MCF 10A (cell line): Measurements from ENCODE around the gene CD52. TPM values are rescaled to one million over a fixed set of nuclear protein-coding genes. Genes with fewer than 3 reads are reported as not detected.
A peak's percentile ranks its signal among the peaks of the same experiment; 100 is the strongest.

Source experiments
- BruUV-seq: library from RNA; stranded (reverse); fragments of 400-500 nt; replicated peaks from 2 replicates; lab custom pipeline; 2021; lab: Mats Ljungman, UMichigan
- CTCF ChIA-PET: fragments of 300-600 bp; sonication (Branson Sonifier 250); formaldehyde crosslinking; extraction: SDS; loops from one replicate; lab custom pipeline; 2021; ENCODE audit warnings: antibody characterized with exemption, inconsistent platforms; lab: Yijun Ruan, JAX
- POLR2A ChIA-PET: fragments of 300-600, 350-650 bp; sonication (Branson Sonifier 250); formaldehyde crosslinking; extraction: SDS; loops from one replicate; lab custom pipeline; 2020; ENCODE audit warnings: antibody characterized with exemption, inconsistent platforms; lab: Yijun Ruan, JAX
- DNase-seq: peaks from one replicate; pipeline ENCODE4 v3.0.0-alpha.2; 2018; ENCODE audit not compliant: unreplicated experiment
- H3K27ac Mint-ChIP-seq: one replicate; pipeline ENCODE4 v1.8.0; 2022; ENCODE audit warnings: mild to moderate bottlenecking, low read depth, mixed read lengths; ENCODE audit not compliant: unreplicated experiment
- H3K27me3 Mint-ChIP-seq: one replicate; pipeline ENCODE4 v1.8.0; 2022; ENCODE audit warnings: mixed read lengths; ENCODE audit not compliant: insufficient read depth, unreplicated experiment
- H3K36me3 Mint-ChIP-seq: one replicate; pipeline ENCODE4 v1.8.0; 2022; ENCODE audit warnings: mild to moderate bottlenecking, moderate library complexity, mixed read lengths; ENCODE audit not compliant: insufficient read depth, unreplicated experiment
- H3K4me1 Mint-ChIP-seq: one replicate; pipeline ENCODE4 v1.8.0; 2022; ENCODE audit warnings: mixed read lengths; ENCODE audit not compliant: insufficient read depth, unreplicated experiment
- H3K4me3 Mint-ChIP-seq: one replicate; pipeline ENCODE4 v1.8.0; 2022; ENCODE audit warnings: mild to moderate bottlenecking, moderate library complexity, mixed read lengths; ENCODE audit not compliant: unreplicated experiment
- H3K9me3 Mint-ChIP-seq: one replicate; pipeline ENCODE4 v1.8.0; 2022; ENCODE audit warnings: mixed read lengths; ENCODE audit not compliant: unreplicated experiment
- intact Hi-C: fragments of 100-400 bp; cut with micrococcal nuclease; formaldehyde crosslinking; loops from 2 replicates; pipeline ENCODE4 v1.14.1; 2022
- total RNA-seq: library from RNA; stranded (reverse); gene quantifications from 2 replicates; pipeline ENCODE4 v1.2.3, GENCODE V29; 2022
- TF ChIP-seq, protein P1 (sequence below): fragments of 200-600 bp; IDR thresholded peaks from one replicate; pipeline ENCODE4 v1.8.0; 2022; ENCODE audit warnings: antibody characterized with exemption, mild to moderate bottlenecking; ENCODE audit not compliant: unreplicated experiment

Gene CD52
- total RNA-seq, 1 experiment from 2014 or later = not detected

DNA sequence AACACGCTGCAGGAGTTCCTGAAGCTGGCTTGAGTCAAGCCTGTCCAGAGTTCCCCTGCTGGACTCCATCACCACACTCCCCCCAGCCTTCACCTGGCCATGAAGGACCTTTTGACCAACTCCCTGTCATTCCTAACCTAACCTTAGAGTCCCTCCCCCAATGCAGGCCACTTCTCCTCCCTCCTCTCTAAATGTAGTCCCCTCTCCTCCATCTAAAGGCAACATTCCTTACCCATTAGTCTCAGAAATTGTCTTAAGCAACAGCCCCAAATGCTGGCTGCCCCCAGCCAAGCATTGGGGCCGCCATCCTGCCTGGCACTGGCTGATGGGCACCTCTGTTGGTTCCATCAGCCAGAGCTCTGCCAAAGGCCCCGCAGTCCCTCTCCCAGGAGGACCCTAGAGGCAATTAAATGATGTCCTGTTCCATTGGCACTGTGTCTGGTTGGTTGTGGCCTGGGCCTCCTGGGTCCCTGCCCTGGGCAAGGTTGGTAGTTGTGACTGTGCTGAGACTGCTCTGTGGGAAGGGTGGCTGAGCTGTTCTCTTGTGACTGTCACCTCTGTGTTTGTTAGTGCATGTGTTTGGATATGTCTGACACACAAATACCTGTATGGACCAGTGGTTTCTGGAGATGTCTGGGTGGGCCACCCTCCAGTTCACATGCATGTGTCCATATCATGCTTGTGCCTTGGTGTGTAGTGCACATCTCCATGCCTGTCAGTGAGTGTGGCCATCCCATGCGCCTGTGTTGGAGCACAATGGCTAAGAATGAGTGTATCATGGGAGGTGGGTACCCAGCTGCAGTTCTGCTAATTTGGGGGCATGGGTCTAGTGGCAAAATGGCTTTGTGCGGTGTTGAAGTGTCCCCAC is 36.4 kb upstream of the CD52 start:
- POLR2A ChIA-PET = interaction anchor here (0.5 to 8.9 kb wide), 6 partner anchors 8 to 144 kb away, joined by 3 to 83 read pairs (median 9); partner anchors contain the start of genes CEP85, UBXN11 and ZNF593
- CTCF ChIA-PET = interaction anchor here (0.6 to 1.0 kb wide), 3 partner anchors 48 to 111 kb away, joined by 3 to 5 read pairs (median 4); no protein-coding TSS in a partner anchor
- TF ChIP-seq, protein P1, sequence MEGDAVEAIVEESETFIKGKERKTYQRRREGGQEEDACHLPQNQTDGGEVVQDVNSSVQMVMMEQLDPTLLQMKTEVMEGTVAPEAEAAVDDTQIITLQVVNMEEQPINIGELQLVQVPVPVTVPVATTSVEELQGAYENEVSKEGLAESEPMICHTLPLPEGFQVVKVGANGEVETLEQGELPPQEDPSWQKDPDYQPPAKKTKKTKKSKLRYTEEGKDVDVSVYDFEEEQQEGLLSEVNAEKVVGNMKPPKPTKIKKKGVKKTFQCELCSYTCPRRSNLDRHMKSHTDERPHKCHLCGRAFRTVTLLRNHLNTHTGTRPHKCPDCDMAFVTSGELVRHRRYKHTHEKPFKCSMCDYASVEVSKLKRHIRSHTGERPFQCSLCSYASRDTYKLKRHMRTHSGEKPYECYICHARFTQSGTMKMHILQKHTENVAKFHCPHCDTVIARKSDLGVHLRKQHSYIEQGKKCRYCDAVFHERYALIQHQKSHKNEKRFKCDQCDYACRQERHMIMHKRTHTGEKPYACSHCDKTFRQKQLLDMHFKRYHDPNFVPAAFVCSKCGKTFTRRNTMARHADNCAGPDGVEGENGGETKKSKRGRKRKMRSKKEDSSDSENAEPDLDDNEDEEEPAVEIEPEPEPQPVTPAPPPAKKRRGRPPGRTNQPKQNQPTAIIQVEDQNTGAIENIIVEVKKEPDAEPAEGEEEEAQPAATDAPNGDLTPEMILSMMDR = no peak
- Mint-ChIP-seq H3K4me1 (peaks cover 71% of the 10 kb centered on the region), H3K9me3 (no peaks in the 10 kb centered on the region), H3K4me3 (peak overlapping the region; percentile 89), H3K27me3 (no peaks in the 10 kb centered on the region), H3K36me3 (peaks cover 31% of the 10 kb centered on the region), H3K27ac (peak overlapping the region; percentile 89)
- no peak for DNase-seq
- TSS peak; percentile 94 for BruUV-seq
- intact Hi-C loops = no loop called here

DNA sequence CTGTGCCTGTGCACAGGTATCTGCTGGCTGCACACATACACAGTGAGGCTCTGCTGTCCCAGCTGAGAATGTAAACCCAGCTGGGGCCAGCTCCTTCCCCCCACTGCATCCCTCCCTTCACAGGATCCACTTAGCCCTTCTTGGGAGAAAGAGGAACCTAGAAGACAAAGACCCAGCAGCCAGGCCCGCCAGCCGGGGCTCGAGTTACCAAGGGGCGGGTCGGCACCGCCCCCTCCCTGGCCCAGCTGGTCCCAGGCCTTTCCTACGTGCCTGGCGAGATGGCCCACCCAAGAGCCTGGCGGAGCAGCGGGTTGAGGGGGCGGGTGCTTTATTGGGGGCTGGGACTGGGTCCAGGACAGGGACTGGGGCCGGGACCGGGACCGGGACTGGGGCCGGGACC is 35.8 kb upstream of the CD52 start:
- intact Hi-C loops = no loop called here
- H3K4me1 Mint-ChIP-seq = peaks cover 65% of the 10 kb centered on the region
- CTCF ChIA-PET = interaction anchor here (1.0 kb wide), 1 partner anchor 49 kb away, joined by 3 read pairs; no protein-coding TSS in a partner anchor
- POLR2A ChIA-PET = interaction anchor here (3.2 to 8.9 kb wide), 2 partner anchors 46 to 112 kb away, joined by 12 to 83 read pairs; partner anchors contain the start of genes CEP85 and ZNF593
- H3K9me3 Mint-ChIP-seq = no peaks in the 10 kb centered on the region
- H3K4me3 Mint-ChIP-seq = no peak overlapping the region
- H3K27me3 Mint-ChIP-seq = no peaks in the 10 kb centered on the region
- peaks cover 27% of the 10 kb centered on the region for H3K36me3 Mint-ChIP-seq
- TF ChIP-seq, protein P1 = no peak
- BruUV-seq = no TSS peak
- DNase-seq = no peak
- no peak overlapping the region for H3K27ac Mint-ChIP-seq

DNA sequence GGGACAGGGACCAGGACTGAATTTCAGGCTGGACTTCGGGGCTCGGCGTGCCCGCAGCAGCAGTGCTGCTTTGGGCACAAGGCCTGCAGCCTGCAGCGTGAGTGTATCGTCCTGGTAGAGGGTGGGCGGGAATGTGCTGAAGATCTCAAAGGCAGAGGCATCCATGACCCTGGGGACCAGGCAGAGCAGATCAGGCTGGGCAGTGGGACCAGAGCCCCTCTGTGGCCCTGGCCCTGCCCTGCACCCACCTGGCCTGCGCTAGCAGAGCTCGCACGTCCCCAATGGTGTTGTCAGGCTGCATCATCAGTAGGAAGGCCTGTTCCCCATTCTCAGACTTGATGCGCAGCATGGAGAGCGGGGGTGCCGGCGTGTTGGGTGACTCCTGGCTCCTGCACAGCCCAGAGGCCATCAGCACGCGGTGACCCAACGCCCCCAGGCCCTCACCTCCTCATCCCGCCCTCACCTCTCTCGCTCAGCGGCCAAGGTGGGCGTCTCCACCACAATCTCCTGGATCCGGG is 35.3 kb upstream of the CD52 start:
- POLR2A ChIA-PET = interaction anchor here (1.6 kb wide), 1 partner anchor 95 kb away, joined by 3 read pairs; no protein-coding TSS in a partner anchor
- no peak for DNase-seq
- peaks cover 24% of the 10 kb centered on the region for H3K36me3 Mint-ChIP-seq
- intact Hi-C loops = no loop called here
- H3K27ac Mint-ChIP-seq = no peak overlapping the region
- BruUV-seq = no TSS peak
- no peak overlapping the region for H3K4me3 Mint-ChIP-seq
- TF ChIP-seq, protein P1 = no peak
- H3K9me3 Mint-ChIP-seq = no peaks in the 10 kb centered on the region
- H3K4me1 Mint-ChIP-seq = peaks cover 62% of the 10 kb centered on the region
- CTCF ChIA-PET = interaction anchor here (1.0 kb wide), 1 partner anchor 49 kb away, joined by 3 read pairs; no protein-coding TSS in a partner anchor
- H3K27me3 Mint-ChIP-seq = no peaks in the 10 kb centered on the region

DNA sequence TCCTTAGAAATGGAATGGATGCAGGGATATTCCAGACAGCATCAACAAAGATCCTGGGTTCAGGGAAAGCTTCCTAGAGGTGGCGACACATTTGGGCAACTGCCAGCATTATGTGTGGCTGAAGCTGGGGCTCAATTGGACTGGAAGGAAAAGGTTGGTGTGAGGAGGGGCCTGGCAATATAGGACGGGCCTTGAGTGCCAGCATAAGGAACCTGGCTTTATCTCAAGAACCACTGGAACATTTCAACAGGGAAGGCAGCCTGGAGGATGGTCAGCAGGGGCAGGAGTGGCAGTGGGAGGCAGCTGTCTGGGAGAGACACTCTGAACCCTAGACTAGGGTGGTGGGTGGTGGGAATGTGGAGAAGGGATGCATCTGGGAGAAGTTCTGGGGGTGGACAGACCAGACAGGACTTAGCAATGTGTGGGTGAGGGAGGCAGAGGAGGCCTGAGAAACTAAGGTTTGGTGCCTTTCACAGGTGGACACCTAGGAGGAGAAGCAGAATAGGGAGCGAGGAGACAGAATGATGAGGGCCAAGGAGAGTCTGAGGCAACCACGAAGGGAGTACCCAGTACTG is 34.4 kb upstream of the CD52 start:
- no TSS peak for BruUV-seq
- peaks cover 24% of the 10 kb centered on the region for H3K36me3 Mint-ChIP-seq
- peak overlapping the region; percentile 4 for H3K27ac Mint-ChIP-seq
- intact Hi-C loops = no loop called here
- DNase-seq = no peak
- ChIA-PET POLR2A (interaction anchor here (0.7 to 1.6 kb wide), 3 partner anchors 13 to 94 kb away, joined by 3 to 4 read pairs (median 3); no protein-coding TSS in a partner anchor), CTCF (interaction anchor here (1.0 kb wide), 1 partner anchor 38 kb away, joined by 3 read pairs; no protein-coding TSS in a partner anchor)
- no peak overlapping the region for H3K4me3 Mint-ChIP-seq
- H3K9me3 Mint-ChIP-seq = no peaks in the 10 kb centered on the region
- peaks cover 54% of the 10 kb centered on the region for H3K4me1 Mint-ChIP-seq
- no peaks in the 10 kb centered on the region for H3K27me3 Mint-ChIP-seq
- TF ChIP-seq, protein P1 = no peak
